Left lobe of liver (tissue), 2 donors: ENCODE measurements around the gene GPX6. TPM values are rescaled to one million over a fixed set of nuclear protein-coding genes. Genes with fewer than 3 reads are reported as not detected.
A peak's percentile ranks its signal among the peaks of the same experiment; 100 is the strongest.
"Not testable (repeated sequence)": the region's sequence is repeated elsewhere in the genome, so short reads cannot be mapped to it uniquely, and the experiment has no call there.

Experiments used
- ATAC-seq: fragments of 200-7000 bp; cut with Tn5 transposase; one replicate; pipeline ENCODE4 v1.9.1; 2020; ENCODE audit warnings: mild to moderate bottlenecking, moderate library complexity
- DNase-seq: peaks from one replicate; pipeline ENCODE4 v3.0.0-alpha.2; 2020; ENCODE audit warnings: low spot score
- total RNA-seq: library from RNA; stranded (reverse); gene quantifications from one replicate; pipeline ENCODE4 v1.2.1, GENCODE V29; 2021
- donor health status: DM: no; HTN: no; CAD: no; lungs with moderate emphysema.
- donor health status: DM: no; HTN: yes; CAD: no.

GPX6 gene, protein sequence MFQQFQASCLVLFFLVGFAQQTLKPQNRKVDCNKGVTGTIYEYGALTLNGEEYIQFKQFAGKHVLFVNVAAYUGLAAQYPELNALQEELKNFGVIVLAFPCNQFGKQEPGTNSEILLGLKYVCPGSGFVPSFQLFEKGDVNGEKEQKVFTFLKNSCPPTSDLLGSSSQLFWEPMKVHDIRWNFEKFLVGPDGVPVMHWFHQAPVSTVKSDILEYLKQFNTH
- total RNA-seq, result not detected

DNA sequence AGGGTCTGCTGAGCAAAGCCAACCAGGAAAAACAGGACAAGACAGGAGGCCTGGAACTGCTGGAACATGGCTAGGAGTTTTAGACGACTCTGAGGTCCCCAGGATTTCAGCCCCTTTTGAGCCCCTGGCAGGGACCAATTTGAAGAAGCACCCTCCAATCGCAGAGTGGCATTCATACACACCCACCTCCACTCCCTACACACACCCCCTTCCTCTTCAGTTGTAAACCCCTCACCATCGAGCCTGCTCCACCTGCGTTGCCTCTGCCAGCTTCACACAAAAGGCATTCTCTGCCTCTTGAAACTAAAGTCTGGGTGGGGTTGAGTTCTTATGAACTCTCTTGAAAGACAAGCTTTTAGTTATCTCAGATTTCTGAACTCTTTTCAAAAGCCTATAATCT lies at the start of gene GPX6:
Gene GPX6, minus strand, starts transcription at position 118 of the 400 bp plus-strand sequence. Its CDS starts 50 bp downstream, at position 68.
- ATAC-seq (no peak), DNase-seq (no peak)

DNA sequence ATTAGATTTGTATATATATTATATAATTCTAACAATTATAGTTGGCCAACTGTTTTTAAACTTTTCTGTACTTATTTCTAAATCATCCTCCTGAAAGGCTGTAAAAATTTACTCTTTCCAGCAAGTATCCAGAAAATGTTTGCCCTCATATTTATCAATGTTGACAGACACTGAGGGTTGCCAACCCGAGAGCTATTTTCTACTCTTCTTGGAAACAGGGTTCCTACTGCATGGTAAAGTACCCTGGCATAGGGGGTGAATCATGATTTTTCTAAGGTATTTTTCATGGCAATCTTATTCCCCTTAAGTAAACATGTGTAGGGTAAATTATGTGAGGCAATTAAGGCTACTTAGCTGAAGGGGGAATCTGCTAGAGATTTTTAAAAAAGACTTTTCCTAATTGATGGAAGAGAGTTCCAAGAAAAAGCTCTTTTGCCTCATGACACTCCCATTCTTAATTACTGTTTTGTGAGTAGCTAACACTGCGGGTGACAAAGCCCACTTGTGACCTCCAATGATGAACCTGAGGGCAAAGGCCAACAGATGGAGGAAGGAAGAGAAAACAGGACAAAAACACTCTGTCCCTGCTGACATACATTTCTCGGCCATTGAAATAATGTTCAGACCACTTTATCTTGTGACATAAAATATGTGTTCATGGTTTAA lies 48.0 kb upstream of the GPX6 start:
- no peak for DNase-seq
- ATAC-seq, result peak; percentile 65

- ATAC-seq (no peak), DNase-seq (no peak)
Observed at GRCh38 chr6:28558629-28559028, 43.0 kb upstream of the GPX6 start.

DNA sequence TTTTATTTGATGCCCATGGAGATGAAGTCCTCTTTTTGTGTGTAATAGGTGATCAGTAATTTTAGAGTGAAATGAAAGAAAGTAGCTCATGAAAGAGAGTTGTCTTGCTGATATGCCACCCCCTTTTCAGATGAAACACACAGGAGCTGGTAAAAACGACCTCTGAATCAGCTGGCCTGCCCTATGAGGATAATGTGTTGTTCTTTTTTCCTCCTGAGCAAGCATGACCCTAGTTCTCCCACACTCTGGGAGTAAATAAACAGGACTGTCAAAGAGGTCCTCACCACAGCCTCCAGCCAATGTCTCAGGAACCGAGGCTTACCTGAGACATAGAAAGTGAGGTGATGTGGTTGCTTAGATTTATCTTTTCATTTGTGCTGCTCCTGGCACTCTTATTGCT lies 39.5 kb upstream of the GPX6 start:
- no peak for ATAC-seq

DNA sequence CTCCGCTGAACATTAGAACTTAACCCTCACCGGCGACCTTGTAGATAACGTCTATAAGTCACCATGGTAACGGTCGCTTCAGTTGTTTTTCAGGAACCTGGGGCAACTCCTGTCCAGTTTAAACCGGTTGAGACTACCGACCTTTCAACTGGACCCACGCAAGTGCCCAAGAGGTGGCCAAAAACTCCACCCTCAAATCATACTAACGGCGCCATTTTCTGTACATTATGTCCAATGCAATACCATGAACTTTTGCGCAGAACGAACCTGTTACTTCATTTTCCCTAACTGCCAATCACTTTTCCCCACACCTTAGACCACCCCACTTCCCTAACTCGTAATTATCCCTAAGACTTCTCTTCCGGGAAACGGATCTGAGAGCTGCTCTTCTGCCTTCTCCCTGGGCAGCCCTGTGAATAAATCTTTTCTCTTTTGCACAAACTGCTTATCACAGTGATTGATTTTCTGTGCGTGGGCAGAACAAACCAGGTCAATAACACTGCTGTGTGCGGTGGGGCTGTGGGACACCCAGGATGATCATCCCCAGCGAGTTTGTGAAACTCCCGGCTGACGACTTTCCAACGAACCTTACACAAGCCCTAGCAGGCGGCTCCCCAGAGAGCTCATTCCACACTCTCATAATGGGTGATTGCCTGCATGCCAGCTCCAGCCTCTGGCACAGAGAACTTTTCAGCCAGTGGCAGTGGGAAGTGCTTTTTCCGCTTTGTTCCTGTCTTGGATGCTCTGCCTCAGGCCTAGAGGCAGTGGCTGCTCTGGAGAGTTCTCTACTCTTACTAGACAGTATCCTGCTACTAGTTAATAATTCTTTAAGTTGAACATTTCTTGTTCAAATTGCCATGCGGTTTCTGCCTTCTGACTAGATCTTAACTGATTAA lies 38.6 kb upstream of the GPX6 start:
- DNase-seq (peak; percentile 81), ATAC-seq (peak; percentile 81)

More for the DNA sequence above, 39.5 kb upstream of the GPX6 start:
- DNase-seq, result no peak

DNA sequence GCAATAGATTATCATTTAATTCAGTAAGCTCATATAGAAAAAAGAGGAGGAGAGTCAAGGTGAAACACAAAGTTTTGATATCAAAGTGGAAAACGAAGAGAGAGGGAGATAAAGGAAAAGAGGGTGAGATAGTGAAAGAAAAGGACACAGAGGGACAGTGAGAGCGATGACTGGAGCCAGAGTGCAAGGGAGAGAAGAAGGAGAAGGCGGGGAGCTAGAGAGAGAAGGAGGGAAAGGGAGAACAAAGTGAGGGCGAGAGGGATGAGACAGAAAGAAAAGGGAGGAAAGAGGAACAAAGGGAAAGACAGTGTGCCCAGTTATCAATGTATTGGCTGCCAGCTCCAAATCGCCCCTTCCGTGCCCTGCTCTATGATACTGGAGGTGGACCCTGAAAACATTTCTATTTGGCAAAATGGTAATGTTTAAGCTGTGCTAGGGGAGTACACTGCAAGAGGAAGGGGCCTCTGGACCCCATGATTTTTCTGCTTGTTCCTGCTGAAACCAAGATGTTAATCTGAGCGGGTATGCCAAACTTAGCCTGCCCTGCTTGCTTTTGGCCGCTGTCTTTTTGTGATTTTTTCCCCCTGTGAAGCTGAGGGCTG lies 37.9 kb upstream of the GPX6 start:
- ATAC-seq (peak; percentile 33), DNase-seq (no peak)

GRCh38 chr6:28551891-28552666 lies 36.5 kb upstream of the GPX6 start:
- DNase-seq (no peak), ATAC-seq (no peak)

GRCh38 chr6:28547003-28547402 lies 31.4 kb upstream of the GPX6 start:
- not testable (repeated sequence) for ATAC-seq

DNA sequence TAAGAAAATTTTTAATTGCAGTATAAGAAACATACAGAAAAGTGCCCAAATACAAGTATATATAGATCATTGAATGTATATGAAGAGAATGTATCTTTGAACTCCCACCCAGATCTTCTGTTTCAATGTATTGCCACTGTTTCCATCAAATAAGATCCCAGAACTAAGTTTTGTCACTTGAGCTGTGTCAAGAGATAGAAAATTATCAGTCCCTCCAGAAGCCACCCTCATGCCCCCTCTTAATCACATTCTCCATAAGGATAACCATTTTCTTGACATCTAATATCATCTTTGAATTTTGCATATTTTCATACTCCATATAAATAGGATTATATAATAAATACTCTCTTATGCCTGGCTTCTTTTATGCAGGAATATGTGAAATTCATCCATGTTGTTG lies 30.4 kb upstream of the GPX6 start:
- ATAC-seq, result no peak

More at GRCh38 chr6:28547003-28547402, 31.4 kb upstream of the GPX6 start:
- DNase-seq, result not testable (repeated sequence)

DNA sequence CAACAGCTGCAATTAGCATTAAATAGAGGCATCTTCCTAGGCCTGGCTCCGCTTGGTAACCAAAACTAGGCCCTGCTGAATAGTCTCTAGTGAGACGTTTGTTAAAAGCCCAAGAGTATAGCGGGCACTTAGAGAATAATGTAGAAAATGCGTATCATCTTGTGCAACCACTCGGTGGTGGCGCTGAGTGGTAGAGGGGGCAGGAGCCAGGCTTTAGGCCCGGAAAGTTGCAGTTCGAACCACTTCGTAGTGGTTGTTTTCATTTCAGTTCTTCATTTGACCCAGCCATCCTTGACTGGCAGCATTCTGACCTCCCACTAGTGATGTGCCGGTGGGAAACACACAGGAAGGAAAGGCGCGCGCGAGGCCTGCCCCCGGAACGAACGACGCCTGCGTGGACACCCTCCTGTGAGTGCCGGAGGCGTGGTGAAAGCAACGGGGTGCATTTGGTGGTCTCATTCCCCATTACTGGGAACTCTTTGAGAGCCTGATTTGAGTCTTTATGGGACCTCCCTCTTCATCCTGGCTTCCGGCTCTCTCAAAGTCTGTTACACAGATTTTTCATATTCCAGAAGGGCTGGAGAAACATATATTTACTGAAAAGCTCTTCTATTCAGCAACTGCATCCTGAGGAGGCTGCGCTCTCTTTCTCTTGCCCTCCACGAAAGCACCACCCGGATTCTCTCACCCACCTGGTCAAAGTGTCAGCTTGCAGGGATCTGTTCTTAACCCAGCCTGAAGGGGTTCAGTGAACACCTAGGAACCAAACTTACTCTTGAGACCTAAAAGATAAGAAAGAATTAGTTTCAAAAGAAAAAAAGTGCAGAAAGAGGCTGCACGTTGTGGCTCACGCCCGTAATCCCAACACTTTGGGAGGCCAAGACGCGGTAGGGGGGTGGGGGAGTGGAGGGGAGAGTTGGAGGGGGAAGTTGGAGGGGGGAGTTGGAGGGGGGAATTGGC lies 28.3 kb upstream of the GPX6 start:
- DNase-seq (no peak), ATAC-seq (no peak)

More for the DNA sequence above, 30.4 kb upstream of the GPX6 start:
- no peak for DNase-seq

DNA sequence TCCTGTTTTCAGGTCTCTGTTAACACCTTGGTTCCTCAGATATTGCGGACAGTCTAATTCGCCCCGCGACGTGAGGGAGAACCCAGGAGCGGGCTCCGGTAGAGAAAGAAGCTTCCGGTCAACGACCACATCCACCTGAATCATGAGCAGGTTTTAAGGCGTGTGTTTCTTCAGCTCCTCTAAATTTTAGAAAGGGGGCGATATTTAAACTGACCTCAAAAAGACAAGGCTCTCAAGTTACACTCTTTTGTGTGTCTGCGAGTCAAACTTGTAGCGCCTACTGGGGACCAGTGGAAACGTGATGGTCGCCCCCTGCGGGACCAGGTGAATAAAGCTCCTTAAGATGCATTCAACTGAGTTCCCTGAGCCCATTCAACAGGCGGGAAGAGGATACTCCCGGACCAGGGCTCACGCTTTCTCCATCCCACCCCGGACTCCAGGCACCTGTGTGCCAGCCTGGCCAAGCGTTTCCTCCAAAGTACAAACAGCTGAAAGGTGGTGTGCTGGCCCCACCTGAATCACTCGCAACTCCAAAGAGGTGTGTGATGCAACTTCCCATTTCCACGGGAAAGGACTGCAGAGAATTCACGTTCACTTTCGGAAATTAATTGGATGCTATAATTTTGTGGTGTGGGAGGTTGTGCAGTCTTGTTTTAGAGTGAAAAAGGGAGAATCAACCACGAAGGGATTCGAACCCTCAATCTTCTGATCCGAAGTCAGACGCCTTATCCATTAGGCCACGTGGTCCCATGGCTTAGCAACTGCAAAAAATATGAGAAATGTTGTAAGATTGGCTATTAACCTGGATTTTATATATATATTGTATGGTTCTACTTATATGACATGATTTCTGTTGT lies 27.1 kb upstream of the GPX6 start:
- ATAC-seq (peak; percentile 72), DNase-seq (peak; percentile 50)

- no peak for DNase-seq
- ATAC-seq, result no peak
Observed at GRCh38 chr6:28541996-28542395, 26.4 kb upstream of the GPX6 start.

DNA sequence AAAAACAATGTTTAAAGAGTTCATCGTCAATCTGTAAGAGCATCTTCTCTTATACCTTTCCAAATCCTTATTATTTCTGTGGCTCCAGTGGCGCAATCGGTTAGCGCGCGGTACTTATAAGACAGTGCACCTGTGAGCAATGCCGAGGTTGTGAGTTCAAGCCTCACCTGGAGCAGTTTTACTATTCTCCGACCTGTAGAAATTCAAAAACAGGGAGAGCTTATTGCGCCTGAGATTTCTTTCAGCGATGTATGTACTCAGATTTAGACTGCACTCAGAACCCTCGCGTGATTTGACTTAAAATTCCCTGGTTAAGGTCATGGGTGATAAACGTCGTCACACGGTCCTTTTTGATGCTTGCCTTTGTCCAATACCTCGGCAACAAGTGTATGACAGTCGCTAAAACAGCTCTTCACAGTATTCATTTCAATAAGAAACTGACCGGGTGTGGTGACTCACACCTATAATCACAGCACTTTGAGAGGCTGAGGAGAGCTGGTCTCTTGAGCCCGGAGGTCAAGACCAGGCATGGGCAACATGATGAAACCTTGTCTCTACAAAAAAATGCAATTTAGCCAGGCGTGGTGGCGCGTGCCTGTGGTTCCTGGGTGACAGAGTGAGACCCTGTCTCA lies 22.0 kb upstream of the GPX6 start:
- DNase-seq (no peak), ATAC-seq (no peak)

DNA sequence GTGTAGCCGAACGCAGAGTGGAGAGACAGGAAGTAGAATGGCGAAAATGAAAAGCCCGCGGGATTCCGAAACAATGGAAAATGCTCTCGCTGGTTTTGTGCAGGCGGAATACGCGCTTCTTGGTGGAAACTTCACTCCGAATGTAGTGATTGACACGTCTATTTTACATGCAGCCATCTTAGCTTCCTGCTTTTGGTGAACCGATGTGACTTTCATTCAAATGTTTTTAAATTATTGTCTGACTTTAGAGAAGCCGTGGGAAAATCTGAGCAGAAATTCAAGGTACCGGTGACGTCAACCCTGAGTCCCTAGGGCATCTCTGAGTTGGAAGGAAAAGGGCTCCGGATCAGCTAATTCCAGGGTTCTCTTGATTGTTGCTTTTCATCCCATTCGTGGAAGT lies 21.5 kb upstream of the GPX6 start:
- no peak for DNase-seq
- no peak for ATAC-seq

GRCh38 chr6:28534875-28535274 lies 19.3 kb upstream of the GPX6 start:
- no peak for DNase-seq
- ATAC-seq, result no peak

GRCh38 chr6:28534306-28534705 lies 18.7 kb upstream of the GPX6 start:
- no peak for ATAC-seq
- no peak for DNase-seq

- ATAC-seq (no peak), DNase-seq (no peak)
Observed at GRCh38 chr6:28531479-28532128, 16.0 kb upstream of the GPX6 start.
